GM12874 (cell line): ENCODE measurements around the gene KCNA2.

Source experiments
- CTCF ChIP-seq: IDR thresholded peaks from 2 replicates; pipeline ENCODE4 v1.5.1; 2011; ENCODE audit warnings: low read depth, mild to moderate bottlenecking, control low read depth, low read length, moderate library complexity; ENCODE audit not compliant: insufficient read depth

Gene KCNA2

GRCh38 chr1:110600716-110601115 is 5.4 kb downstream of the KCNA2 start:
- no peak for TF ChIP-seq CTCF

GRCh38 chr1:110597966-110598365 is 8.2 kb downstream of the KCNA2 start:
- TF ChIP-seq CTCF, result no peak

DNA sequence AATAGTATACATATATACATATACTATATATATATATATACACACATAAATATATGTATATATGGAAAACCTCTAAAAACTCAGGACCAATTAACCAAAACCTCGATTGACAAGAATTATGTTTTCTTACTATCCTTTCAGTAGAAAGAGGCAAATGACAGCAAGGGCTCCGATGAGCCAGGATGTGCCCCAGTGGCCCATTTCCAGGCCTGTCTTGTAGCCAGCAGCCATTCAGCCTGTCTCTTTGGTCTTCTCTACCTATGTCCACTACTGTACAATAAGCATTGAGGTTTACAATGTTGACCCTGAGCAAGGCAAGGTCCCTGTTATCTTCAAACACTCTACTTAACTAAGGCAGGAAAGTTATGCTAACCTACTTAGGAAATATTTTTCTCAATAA is 9.8 kb downstream of the KCNA2 start:
- no peak for TF ChIP-seq CTCF

DNA sequence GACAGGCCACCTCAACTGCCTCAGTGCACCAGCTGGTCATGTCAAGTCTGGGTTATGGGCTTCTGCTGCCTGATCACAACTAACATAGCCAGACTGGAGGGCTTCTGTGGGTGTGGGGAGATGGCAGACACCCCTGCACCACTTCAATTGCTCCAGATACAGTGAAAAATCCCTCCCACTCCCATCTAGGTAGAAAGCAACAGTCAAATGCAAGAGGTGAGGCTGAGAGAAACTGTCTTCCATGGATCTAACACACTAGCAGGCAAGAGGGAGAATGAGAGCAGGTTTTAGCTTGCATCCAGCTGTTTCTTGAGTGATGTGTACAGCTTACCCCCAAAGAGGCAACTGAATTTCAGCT is 10.8 kb downstream of the KCNA2 start:
- TF ChIP-seq CTCF, result no peak

DNA sequence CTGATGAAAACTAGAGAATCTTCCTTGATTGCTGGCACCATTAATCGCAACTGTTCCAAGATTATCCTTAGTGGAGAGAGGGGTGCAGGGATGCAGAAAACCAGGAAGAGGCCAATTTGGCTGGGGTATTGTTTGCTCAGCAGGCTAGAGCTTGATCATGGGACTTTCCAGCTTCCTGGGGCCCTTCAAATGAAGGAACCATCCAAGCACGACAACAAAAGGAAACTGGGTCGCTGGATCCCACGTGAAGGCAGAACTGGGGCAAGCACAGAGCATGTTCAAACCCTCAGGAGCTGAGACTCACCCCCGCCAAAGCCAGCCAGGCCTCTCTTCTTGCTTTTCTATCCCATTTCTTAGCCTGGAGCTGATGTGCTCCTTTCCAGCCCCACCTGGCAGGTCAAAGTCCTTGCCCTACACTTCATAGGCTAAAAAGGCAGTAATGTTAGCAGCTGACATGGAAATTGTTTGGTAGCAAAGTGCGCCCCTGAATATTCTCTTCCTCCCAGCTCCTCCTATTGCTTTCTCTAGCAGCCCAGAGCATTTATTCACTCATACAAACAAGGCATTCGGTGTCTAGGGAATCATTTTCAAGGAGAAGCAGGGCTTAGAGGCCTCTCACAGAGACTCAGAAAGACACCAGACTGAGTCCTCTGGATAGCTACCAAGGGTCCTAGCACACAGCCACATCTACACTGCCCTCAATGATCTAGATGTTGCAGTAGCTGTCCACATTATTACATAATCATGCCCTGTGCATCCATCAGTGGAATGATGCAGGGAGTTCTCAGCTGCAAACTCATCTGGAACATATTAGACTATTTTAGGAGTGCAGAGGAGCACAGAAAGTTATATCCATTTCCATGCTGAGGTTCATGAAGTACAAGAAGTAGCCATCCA is 11.5 kb downstream of the KCNA2 start:
- no peak for TF ChIP-seq CTCF

- no peak for TF ChIP-seq CTCF
Measured at GRCh38 chr1:110593902-110594301, 12.3 kb downstream of the KCNA2 start.

GRCh38 chr1:110591956-110592355 is 14.2 kb downstream of the KCNA2 start:
- no peak for TF ChIP-seq CTCF
